ENCODE measurements around the gene IQCN.
A peak's percentile ranks its signal among the peaks of the same experiment; 100 is the strongest.

The IQCN gene

GRCh38 chr19:18279516-18280246 lies 5.4 kb upstream of the IQCN start (continued):
- TF ChIP-seq ZNF518A (tag by site-specific recombination; conservative IDR thresholded peaks at IDR 0.05; ENCODE audit: low read depth) (no peak), ZNF530 (tag by site-specific recombination; IDR thresholded peaks at IDR 0.05; ENCODE audit: low read depth) (no peak)

GRCh38 chr19:18279266-18279515 lies 4.9 kb upstream of the IQCN start:
- Histone ChIP-seq H3K36me3 (ENCODE audit: control insufficient read depth in 2 of 2, insufficient read depth in 1 of 2, low read length in 2 of 2) (peaks cover 3 to 12% of the 10 kb centered on the region in 2 experiments; a peak in 2 of 3 replicates), H3K4me1 (ENCODE audit: control insufficient read depth, insufficient read depth, low read length) (no peaks in the 10 kb centered on the region), H3K9me3 (ENCODE audit: control insufficient read depth, insufficient read depth, low read depth, low read length) (no peaks in the 10 kb centered on the region), H3K27ac (ENCODE audit: extremely low read depth, low read depth, low read length) (no peak overlapping the region), H3K4me3 (ENCODE audit: low read depth, low read length) (peak overlapping the region; percentile 88)
- POLR2A ChIA-PET, result interaction anchor here (0.6 to 6.7 kb wide), 26 partner anchors 10 to 513 kb away, joined by 3 to 184 read pairs (median 6); partner anchors contain the start of genes LSM4, MPV17L2, PGPEP1 and SSBP4
- TF ChIP-seq ZNF121 (tag by site-specific recombination; IDR thresholded peaks at IDR 0.05) (0 out of 2 replicates have a peak, but pooled peaks have one; percentile 14), ZNF175 (tag by site-specific recombination; IDR thresholded peaks at IDR 0.05) (no peak), ZNF76 (tag by site-specific recombination; IDR thresholded peaks at IDR 0.05; ENCODE audit: borderline replicate concordance, low read depth) (0 out of 2 replicates have a peak, but pooled peaks have one; percentile 31), ZNF624 (tag by site-specific recombination; IDR thresholded peaks at IDR 0.05) (no peak), ZNF791 (tag by site-specific recombination; IDR thresholded peaks at IDR 0.05) (no peak), ZBTB7A (tag by site-specific recombination; IDR thresholded peaks at IDR 0.05; ENCODE audit: low read depth) (peak; percentile 85)
- CTCF ChIA-PET, result interaction anchor here (0.5 to 6.0 kb wide), 59 partner anchors 10 to 1121 kb away, joined by 3 to 195 read pairs (median 5); partner anchors contain the start of genes GDF15, IFI30 and LSM4

GRCh38 chr19:18278521-18279265 lies 4.4 kb upstream of the IQCN start:
- ChIA-PET CTCF (interaction anchor here (0.5 to 6.0 kb wide), 52 partner anchors 9 to 1120 kb away, joined by 3 to 195 read pairs (median 5); partner anchors contain the start of genes GDF15 and LSM4), POLR2A (interaction anchor here (0.6 to 6.7 kb wide), 22 partner anchors 10 to 513 kb away, joined by 3 to 184 read pairs (median 6); partner anchors contain the start of genes LSM4, MPV17L2, PGPEP1 and SSBP4)
- peak overlapping the region; percentile 88 for H3K4me3 ChIP-seq (ENCODE audit: low read depth, low read length)
- H3K4me1 ChIP-seq (ENCODE audit: control insufficient read depth, insufficient read depth, low read length), result no peaks in the 10 kb centered on the region
- H3K9me3 ChIP-seq (ENCODE audit: control insufficient read depth, insufficient read depth, low read depth, low read length), result no peaks in the 10 kb centered on the region
- H3K27ac ChIP-seq (ENCODE audit: extremely low read depth, low read depth, low read length), result no peak overlapping the region
- H3K36me3 ChIP-seq (ENCODE audit: control insufficient read depth in 2 of 2, insufficient read depth in 1 of 2, low read length in 2 of 2), result peaks cover 3 to 12% of the 10 kb centered on the region in 2 experiments; a peak in 2 of 3 replicates
- TF ChIP-seq ZNF768 (tag by site-specific recombination; IDR thresholded peaks at IDR 0.05) (peak; percentile 97), ZNF792 (tag by site-specific recombination; IDR thresholded peaks at IDR 0.05) (no peak), ZFHX2 (tag by site-specific recombination; conservative IDR thresholded peaks at IDR 0.05) (no peak), CTCF (tag by site-specific recombination; IDR thresholded peaks at IDR 0.05) (peak; percentile 61), ZNF280D (tag by site-specific recombination; IDR thresholded peaks at IDR 0.05) (0 out of 2 replicates have a peak, but pooled peaks have one; percentile 49), ZNF23 (tag by site-specific recombination; IDR thresholded peaks at IDR 0.05; ENCODE audit: borderline replicate concordance) (no peak), ZBTB8A (tag by site-specific recombination; IDR thresholded peaks at IDR 0.05) (peak; percentile 24), ZNF704 (tag by site-specific recombination; IDR thresholded peaks at IDR 0.05) (no peak), ZNF580 (tag by site-specific recombination; IDR thresholded peaks at IDR 0.05) (0 out of 2 replicates have a peak, but pooled peaks have one; percentile 7)
